ENCODE data around the gene PTPRG. TPM values are rescaled to one million over a fixed set of nuclear protein-coding genes. Genes with fewer than 3 reads are reported as not detected.

The PTPRG gene
- total and polyA plus RNA-seq, 2 donors (not counting 3 experiments of a cell fraction or from before 2014, with no cell fraction given), result 8.9 to 39.1 TPM

DNA sequence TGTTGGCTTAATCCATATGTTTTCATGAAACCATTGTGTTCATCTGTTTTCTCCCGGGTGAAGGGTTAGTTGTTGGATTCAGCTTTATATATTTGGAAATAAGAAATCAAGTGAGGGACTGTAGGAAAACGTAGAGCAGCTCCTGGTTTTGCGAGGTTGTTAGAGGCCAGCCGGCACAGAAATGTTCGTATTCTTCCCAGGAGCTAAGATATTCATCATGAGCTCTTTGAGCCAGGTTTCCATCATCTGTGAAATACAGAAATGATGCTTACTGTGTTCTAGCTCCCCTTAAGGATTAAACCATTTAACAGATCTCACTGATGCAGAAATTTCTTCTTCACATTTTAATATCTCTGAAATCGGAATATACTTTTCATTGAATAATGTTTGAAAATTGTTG is 235.5 kb downstream of the PTPRG start:
- no peak overlapping the region for H3K4me3 ChIP-seq (replicated peaks in 1 of 3; ENCODE audit: insufficient read depth in 1 of 3, low read depth in 1 of 3, low read length in 3 of 3)

More for the DNA sequence above, 235.5 kb downstream of the PTPRG start:
- Histone ChIP-seq H3K4me1 (ENCODE audit: control insufficient read depth, extremely low read depth, insufficient read depth, low read length) (no peaks in the 10 kb centered on the region), H3K9me1 (replicated peaks; ENCODE audit: control insufficient read depth, extremely low read depth, insufficient read depth, low read length) (no peaks in the 10 kb centered on the region), H4K20me1 (replicated peaks; ENCODE audit: control insufficient read depth, extremely low read depth, insufficient read depth, low read length) (peaks cover 5% of the 10 kb centered on the region), H3K27me3 (ENCODE audit: control insufficient read depth in 2 of 2, insufficient read depth in 2 of 2, low read length in 2 of 2) (no peaks in the 10 kb centered on the region), H3K4me2 (ENCODE audit: insufficient read depth, low read length) (no peak overlapping the region), H3K79me2 (ENCODE audit: control insufficient read depth, insufficient read depth, low read length) (no peaks in the 10 kb centered on the region), H3K27ac (ENCODE audit: insufficient read depth, low read depth, low read length) (no peak overlapping the region), H3K9ac (replicated peaks; ENCODE audit: extremely low read depth, insufficient read depth, low read length) (no peak overlapping the region), H3K9me3 (replicated peaks; ENCODE audit: control insufficient read depth, insufficient read depth, low read length) (no peaks in the 10 kb centered on the region), H3K36me3 (ENCODE audit: control insufficient read depth in 2 of 2, extremely low read depth in 1 of 2, insufficient read depth in 2 of 2, low read length in 2 of 2) (no peaks in the 10 kb centered on the region), H2AFZ (ENCODE audit: low read depth, low read length) (no peak overlapping the region)
- POLR2A ChIA-PET, result no interaction called here
- BruUV-seq (replicated peaks), result no TSS peak
- CTCF ChIA-PET, result interaction anchor here (1.0 kb wide), 1 partner anchor 11 kb away, joined by 3 read pairs; no protein-coding TSS in a partner anchor
- FAIRE-seq, result no peak
- dilution Hi-C loops (cut with MboI; ENCODE audit: extremely low pct_ligation_motif_present, low sequenced_read_pairs), result no loop called here
- intact Hi-C loops (cut with micrococcal nuclease), result no loop called here
- no peak for DNase-seq (ENCODE audit: low read depth, low spot score)
- TF ChIP-seq JUN (IDR thresholded peaks at IDR 0.05; ENCODE audit: borderline replicate concordance, insufficient read depth, insufficient read length, low read depth), result no peak
- TF ChIP-seq GATA2 (IDR thresholded peaks at IDR 0.05; ENCODE audit: insufficient read depth, insufficient read length, low read depth, low read length), result no peak
- TF ChIP-seq POLR2AphosphoS5 (IDR thresholded peaks at IDR 0.05; ENCODE audit: insufficient read depth, low read depth, low read length), result no peak
- TF ChIP-seq CTCF (IDR thresholded peaks at IDR 0.05; ENCODE audit: extremely low read depth in 1 of 2, insufficient read depth in 1 of 2, low read depth in 1 of 2, low read length in 2 of 2), result no peak
- no peak for TF ChIP-seq FOS (IDR thresholded peaks at IDR 0.05; ENCODE audit: borderline replicate concordance, insufficient read depth, low read length)
- TF ChIP-seq, protein P1, sequence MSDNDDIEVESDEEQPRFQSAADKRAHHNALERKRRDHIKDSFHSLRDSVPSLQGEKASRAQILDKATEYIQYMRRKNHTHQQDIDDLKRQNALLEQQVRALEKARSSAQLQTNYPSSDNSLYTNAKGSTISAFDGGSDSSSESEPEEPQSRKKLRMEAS (IDR thresholded peaks at IDR 0.05; ENCODE audit: insufficient read depth, insufficient read length), result no peak
- TF ChIP-seq MYC (IDR thresholded peaks at IDR 0.05; ENCODE audit: low read depth, low read length), result no peak
- no peak for TF ChIP-seq POLR2A (IDR thresholded peaks at IDR 0.05; ENCODE audit: low read depth, low read length)
- no peak for TF ChIP-seq EZH2 (IDR thresholded peaks at IDR 0.05; ENCODE audit: borderline replicate concordance, low read depth, low read length, severe bottlenecking)
